Measurements from ENCODE around the gene NUDT17.

DNA sequence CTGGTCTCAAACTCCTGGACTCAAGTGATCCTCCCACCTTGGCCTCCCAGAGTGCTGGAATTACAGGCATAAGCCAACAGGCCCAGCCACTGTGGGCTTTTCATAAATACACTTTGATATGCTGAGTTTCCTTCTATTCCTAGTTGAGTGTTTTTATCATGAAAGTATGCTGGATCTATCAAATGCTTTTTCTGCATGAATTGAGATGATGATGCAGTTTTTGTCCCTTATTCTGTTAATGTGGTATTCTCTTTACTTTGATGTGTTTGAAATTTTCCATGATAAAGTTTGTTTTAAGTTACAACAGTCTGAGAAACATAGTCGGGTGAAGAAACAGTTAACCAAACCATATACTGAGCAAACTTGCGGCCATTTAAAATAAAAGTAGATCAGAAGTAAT lies 45.6 kb upstream of the NUDT17 start:
- TF ChIP-seq, protein P1, sequence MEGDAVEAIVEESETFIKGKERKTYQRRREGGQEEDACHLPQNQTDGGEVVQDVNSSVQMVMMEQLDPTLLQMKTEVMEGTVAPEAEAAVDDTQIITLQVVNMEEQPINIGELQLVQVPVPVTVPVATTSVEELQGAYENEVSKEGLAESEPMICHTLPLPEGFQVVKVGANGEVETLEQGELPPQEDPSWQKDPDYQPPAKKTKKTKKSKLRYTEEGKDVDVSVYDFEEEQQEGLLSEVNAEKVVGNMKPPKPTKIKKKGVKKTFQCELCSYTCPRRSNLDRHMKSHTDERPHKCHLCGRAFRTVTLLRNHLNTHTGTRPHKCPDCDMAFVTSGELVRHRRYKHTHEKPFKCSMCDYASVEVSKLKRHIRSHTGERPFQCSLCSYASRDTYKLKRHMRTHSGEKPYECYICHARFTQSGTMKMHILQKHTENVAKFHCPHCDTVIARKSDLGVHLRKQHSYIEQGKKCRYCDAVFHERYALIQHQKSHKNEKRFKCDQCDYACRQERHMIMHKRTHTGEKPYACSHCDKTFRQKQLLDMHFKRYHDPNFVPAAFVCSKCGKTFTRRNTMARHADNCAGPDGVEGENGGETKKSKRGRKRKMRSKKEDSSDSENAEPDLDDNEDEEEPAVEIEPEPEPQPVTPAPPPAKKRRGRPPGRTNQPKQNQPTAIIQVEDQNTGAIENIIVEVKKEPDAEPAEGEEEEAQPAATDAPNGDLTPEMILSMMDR (conservative IDR thresholded peaks at IDR 0.05; ENCODE audit: low read depth in 2 of 2) = no peak
- TF ChIP-seq EZH2phosphoT487 (IDR thresholded peaks at IDR 0.05; ENCODE audit: unreplicated experiment) (no peak), ZNF114 (CRISPR knock-in tag; IDR thresholded peaks at IDR 0.05) (no peak), POLR2AphosphoS5 (IDR thresholded peaks at IDR 0.05; ENCODE audit: low read depth) (no peak), EZH2 (IDR thresholded peaks at IDR 0.05; ENCODE audit: low read depth, unreplicated experiment) (no peak), CREB1 (CRISPR knock-in tag; IDR thresholded peaks at IDR 0.05; ENCODE audit: low read depth) (no peak), JUNB (IDR thresholded peaks at IDR 0.05; ENCODE audit: unreplicated experiment) (no peak), ZNF331 (CRISPR knock-in tag; IDR thresholded peaks at IDR 0.05; ENCODE audit: low read depth) (no peak)
- TF ChIP-seq, protein P2, sequence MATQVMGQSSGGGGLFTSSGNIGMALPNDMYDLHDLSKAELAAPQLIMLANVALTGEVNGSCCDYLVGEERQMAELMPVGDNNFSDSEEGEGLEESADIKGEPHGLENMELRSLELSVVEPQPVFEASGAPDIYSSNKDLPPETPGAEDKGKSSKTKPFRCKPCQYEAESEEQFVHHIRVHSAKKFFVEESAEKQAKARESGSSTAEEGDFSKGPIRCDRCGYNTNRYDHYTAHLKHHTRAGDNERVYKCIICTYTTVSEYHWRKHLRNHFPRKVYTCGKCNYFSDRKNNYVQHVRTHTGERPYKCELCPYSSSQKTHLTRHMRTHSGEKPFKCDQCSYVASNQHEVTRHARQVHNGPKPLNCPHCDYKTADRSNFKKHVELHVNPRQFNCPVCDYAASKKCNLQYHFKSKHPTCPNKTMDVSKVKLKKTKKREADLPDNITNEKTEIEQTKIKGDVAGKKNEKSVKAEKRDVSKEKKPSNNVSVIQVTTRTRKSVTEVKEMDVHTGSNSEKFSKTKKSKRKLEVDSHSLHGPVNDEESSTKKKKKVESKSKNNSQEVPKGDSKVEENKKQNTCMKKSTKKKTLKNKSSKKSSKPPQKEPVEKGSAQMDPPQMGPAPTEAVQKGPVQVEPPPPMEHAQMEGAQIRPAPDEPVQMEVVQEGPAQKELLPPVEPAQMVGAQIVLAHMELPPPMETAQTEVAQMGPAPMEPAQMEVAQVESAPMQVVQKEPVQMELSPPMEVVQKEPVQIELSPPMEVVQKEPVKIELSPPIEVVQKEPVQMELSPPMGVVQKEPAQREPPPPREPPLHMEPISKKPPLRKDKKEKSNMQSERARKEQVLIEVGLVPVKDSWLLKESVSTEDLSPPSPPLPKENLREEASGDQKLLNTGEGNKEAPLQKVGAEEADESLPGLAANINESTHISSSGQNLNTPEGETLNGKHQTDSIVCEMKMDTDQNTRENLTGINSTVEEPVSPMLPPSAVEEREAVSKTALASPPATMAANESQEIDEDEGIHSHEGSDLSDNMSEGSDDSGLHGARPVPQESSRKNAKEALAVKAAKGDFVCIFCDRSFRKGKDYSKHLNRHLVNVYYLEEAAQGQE (IDR thresholded peaks at IDR 0.05; ENCODE audit: unreplicated experiment) = no peak
- TF ChIP-seq, protein P3, sequence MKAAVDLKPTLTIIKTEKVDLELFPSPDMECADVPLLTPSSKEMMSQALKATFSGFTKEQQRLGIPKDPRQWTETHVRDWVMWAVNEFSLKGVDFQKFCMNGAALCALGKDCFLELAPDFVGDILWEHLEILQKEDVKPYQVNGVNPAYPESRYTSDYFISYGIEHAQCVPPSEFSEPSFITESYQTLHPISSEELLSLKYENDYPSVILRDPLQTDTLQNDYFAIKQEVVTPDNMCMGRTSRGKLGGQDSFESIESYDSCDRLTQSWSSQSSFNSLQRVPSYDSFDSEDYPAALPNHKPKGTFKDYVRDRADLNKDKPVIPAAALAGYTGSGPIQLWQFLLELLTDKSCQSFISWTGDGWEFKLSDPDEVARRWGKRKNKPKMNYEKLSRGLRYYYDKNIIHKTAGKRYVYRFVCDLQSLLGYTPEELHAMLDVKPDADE (IDR thresholded peaks at IDR 0.05) = no peak
- TF ChIP-seq, protein P4, sequence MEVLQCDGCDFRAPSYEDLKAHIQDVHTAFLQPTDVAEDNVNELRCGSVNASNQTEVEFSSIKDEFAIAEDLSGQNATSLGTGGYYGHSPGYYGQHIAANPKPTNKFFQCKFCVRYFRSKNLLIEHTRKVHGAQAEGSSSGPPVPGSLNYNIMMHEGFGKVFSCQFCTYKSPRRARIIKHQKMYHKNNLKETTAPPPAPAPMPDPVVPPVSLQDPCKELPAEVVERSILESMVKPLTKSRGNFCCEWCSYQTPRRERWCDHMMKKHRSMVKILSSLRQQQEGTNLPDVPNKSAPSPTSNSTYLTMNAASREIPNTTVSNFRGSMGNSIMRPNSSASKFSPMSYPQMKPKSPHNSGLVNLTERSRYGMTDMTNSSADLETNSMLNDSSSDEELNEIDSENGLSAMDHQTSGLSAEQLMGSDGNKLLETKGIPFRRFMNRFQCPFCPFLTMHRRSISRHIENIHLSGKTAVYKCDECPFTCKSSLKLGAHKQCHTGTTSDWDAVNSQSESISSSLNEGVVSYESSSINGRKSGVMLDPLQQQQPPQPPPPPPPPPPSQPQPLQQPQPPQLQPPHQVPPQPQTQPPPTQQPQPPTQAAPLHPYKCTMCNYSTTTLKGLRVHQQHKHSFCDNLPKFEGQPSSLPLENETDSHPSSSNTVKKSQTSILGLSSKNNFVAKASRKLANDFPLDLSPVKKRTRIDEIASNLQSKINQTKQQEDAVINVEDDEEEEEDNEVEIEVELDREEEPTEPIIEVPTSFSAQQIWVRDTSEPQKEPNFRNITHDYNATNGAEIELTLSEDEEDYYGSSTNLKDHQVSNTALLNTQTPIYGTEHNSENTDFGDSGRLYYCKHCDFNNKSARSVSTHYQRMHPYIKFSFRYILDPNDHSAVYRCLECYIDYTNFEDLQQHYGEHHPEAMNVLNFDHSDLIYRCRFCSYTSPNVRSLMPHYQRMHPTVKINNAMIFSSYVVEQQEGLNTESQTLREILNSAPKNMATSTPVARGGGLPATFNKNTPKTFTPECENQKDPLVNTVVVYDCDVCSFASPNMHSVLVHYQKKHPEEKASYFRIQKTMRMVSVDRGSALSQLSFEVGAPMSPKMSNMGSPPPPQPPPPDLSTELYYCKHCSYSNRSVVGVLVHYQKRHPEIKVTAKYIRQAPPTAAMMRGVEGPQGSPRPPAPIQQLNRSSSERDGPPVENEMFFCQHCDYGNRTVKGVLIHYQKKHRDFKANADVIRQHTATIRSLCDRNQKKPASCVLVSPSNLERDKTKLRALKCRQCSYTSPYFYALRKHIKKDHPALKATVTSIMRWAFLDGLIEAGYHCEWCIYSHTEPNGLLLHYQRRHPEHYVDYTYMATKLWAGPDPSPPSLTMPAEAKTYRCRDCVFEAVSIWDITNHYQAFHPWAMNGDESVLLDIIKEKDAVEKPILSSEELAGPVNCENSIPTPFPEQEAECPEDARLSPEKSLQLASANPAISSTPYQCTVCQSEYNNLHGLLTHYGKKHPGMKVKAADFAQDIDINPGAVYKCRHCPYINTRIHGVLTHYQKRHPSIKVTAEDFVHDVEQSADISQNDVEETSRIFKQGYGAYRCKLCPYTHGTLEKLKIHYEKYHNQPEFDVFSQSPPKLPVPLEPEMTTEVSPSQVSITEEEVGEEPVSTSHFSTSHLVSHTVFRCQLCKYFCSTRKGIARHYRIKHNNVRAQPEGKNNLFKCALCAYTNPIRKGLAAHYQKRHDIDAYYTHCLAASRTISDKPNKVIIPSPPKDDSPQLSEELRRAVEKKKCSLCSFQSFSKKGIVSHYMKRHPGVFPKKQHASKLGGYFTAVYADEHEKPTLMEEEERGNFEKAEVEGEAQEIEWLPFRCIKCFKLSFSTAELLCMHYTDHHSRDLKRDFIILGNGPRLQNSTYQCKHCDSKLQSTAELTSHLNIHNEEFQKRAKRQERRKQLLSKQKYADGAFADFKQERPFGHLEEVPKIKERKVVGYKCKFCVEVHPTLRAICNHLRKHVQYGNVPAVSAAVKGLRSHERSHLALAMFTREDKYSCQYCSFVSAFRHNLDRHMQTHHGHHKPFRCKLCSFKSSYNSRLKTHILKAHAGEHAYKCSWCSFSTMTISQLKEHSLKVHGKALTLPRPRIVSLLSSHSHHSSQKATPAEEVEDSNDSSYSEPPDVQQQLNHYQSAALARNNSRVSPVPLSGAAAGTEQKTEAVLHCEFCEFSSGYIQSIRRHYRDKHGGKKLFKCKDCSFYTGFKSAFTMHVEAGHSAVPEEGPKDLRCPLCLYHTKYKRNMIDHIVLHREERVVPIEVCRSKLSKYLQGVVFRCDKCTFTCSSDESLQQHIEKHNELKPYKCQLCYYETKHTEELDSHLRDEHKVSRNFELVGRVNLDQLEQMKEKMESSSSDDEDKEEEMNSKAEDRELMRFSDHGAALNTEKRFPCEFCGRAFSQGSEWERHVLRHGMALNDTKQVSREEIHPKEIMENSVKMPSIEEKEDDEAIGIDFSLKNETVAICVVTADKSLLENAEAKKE (CRISPR knock-in tag; IDR thresholded peaks at IDR 0.05) = no peak

Measured in GM23338 (cell line).